SK-MEL-5 (cell line): ENCODE results near the gene LRRC49. TPM values are rescaled to one million over a fixed set of nuclear protein-coding genes. Genes with fewer than 3 reads are reported as not detected.
"Not testable (repeated sequence)": the region's sequence is repeated elsewhere in the genome, so short reads cannot be mapped to it uniquely, and the experiment has no call there.

Experiments
- DNase-seq: peaks from one replicate; pipeline ENCODE4 v3.0.0-alpha.2; 2016; ENCODE audit warnings: low read depth, low spot score
- in situ Hi-C: cut with HindIII; loops from 2 replicates; pipeline ENCODE4 v1.10.0; 2016; ENCODE audit warnings: low sequenced_read_pairs, high pct_unique_total_duplicates, low pct_unique_long_range_greater_than_20kb
- total RNA-seq: library from RNA; depleted of rRNA; stranded (reverse); fragments of >200 nt; shearing (Covaris generic); gene quantifications from 2 replicates; pipeline ENCODE4 v1.2.3, GENCODE V29; 2014

LRRC49 gene
- total RNA-seq, 1 experiment from 2014 or later: 1.6 TPM

- in situ Hi-C loops: no loop called here
Measured at GRCh38 chr15:70907784-70908471, 15.3 kb downstream of the LRRC49 start.

GRCh38 chr15:70910958-70911357, 18.3 kb downstream of the LRRC49 start:
- in situ Hi-C loops: no loop called here
- DNase-seq: no peak

More at GRCh38 chr15:70907784-70908471, 15.3 kb downstream of the LRRC49 start:
- DNase-seq: no peak

DNA sequence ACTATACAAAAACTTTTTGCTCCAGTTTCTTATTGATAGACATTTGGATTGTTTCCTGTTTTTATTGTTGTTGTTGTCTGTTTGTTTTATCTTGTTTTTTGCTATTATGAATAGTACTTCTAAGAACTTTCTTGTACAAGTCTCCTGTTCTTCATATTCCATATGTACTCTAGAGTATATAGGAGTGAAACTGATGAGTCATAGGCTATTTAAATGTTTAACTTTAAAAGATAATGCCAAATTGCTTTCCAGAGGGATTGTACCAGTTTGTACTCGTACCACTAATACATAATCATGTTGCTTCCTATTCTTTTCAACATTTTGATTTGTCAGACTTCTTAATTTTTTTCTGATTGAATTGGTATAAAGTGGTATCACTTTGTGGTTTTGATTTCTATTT, 19.6 kb downstream of the LRRC49 start:
- in situ Hi-C loops: no loop called here
- no peak for DNase-seq

GRCh38 chr15:70916531-70916930, 23.9 kb downstream of the LRRC49 start:
- in situ Hi-C loops: no loop called here
- no peak for DNase-seq

DNA sequence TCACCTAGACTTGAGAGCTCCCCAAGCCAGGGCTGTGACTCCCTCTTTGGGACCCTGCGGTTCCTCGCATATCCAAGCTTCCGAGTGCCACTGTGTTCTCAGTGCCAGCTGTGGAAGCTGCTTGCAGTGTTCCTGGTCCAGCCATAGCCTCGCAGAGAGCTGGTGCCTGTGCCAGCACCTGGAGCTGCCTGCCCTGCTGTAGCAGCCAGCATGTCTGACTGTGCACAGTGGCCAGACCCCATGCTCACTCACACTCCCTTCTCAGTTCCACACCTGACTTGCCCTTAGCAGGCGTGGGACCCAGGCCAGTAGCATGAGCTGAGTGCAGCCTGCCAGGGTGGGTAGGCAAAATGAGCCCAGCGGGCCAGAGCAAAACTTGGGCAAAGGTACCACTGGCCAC, 25.3 kb downstream of the LRRC49 start:
- in situ Hi-C loops: no loop called here

GRCh38 chr15:70920981-70921696, 28.5 kb downstream of the LRRC49 start:
- no peak for DNase-seq
- in situ Hi-C loops: no loop called here

More for the DNA sequence above, 25.3 kb downstream of the LRRC49 start:
- DNase-seq: no peak

DNA sequence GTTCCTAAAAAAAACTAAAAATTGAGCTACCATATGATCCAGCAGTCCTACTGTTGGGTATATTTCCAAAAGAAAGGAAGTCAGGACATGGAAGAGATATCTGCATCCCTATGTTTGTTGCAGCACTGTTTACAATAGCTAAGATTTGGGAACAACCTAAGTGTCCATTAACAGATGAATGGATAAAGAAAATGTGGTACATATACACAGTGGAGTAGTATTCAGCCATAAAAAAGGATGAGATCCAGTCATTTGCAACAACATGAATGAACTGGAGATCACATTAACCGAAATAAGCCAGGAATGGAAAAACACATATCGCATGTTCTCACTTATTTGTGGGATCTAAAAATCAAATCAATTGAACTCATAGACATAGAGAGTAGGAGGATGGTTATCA, 29.5 kb downstream of the LRRC49 start:
- in situ Hi-C loops: no loop called here
- DNase-seq: no peak

GRCh38 chr15:70923311-70924080, 30.9 kb downstream of the LRRC49 start:
- in situ Hi-C loops: no loop called here
- no peak for DNase-seq

- DNase-seq, in situ Hi-C loops: not testable (repeated sequence)
Measured at GRCh38 chr15:70926914-70927313, 34.3 kb downstream of the LRRC49 start.

DNA sequence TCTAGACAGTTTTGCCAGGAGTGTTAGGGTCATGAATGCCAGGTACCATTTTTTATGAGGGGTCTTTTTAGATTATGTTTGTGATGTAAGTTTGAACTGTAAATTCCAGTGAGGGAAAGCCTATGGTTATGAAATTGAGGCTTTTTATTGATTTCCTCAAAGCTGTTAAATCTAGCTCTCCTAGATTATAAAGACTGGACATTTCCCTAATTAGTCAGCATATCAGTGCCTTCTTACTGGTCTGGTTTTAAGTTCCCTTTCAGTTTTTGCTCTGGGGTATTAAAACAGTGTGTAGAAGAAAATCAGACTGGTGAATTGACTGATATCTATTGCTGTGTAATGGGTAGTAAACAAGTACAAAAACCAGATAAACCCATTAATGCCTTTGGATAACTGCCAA, 39.2 kb downstream of the LRRC49 start:
- in situ Hi-C loops: no loop called here
- DNase-seq: no peak

DNA sequence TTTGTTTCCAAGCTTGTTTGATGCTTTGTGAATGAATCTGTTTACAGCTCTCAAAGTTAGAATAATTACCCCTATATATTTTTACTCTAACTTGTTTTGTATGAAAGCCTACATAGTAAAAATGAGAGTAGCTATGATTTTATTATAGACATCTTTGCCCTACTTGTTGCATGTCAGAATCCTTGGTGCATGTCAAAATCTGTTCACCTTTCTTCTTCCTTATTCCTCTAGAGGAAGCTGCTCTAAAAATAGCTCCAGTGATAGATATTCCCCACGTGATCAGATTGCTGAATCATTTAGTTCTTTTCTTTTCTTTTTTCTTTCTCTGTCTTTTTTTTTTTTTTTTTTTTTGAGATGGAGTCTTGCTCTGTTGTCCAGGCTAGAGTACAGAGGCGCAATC, 39.8 kb downstream of the LRRC49 start:
- DNase-seq: no peak
- in situ Hi-C loops: no loop called here

GRCh38 chr15:70933411-70933810, 40.8 kb downstream of the LRRC49 start:
- no peak for DNase-seq
- in situ Hi-C loops: no loop called here

DNA sequence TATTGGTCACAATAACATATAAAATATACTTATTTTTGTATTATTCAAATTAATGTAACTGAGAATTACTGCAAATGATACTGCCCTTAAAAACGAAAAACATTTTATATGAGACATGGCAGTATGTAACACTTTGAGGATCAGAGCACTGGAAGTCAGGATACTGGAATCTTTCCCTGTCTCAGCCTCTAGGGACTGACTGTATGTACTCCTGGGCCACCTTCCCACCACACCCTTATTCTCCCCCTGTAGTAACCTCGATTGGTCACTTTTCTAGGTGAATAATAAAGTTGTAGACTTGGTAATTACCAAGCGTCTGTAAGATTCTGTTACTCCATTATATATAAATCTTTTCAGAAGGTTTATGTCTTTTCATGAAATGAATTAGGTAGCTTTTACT, 43.0 kb downstream of the LRRC49 start:
- in situ Hi-C loops: no loop called here
- no peak for DNase-seq

- in situ Hi-C loops: no loop called here
- no peak for DNase-seq
Measured at GRCh38 chr15:70936326-70936725, 43.7 kb downstream of the LRRC49 start.

DNA sequence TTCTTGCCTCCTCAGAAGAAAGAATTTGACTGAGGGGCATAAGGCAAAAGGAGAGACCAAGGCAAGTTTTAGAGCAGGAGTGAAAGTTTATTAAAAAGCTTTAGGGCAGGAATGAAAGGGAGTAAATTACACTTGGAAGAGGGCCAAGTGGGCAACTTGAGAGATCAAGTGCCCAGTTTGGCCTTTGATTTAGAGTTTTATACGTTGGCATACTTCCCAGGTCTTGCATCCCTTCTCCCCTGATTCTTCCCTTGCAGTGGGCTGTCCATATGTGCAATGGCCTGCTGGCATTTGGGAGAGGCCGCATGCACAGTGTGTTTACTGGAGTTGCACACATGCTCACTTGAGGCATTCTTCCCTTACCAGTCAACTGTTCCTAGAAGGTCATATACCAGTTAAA, 50.7 kb downstream of the LRRC49 start:
- DNase-seq, in situ Hi-C loops: not testable (repeated sequence)

DNA sequence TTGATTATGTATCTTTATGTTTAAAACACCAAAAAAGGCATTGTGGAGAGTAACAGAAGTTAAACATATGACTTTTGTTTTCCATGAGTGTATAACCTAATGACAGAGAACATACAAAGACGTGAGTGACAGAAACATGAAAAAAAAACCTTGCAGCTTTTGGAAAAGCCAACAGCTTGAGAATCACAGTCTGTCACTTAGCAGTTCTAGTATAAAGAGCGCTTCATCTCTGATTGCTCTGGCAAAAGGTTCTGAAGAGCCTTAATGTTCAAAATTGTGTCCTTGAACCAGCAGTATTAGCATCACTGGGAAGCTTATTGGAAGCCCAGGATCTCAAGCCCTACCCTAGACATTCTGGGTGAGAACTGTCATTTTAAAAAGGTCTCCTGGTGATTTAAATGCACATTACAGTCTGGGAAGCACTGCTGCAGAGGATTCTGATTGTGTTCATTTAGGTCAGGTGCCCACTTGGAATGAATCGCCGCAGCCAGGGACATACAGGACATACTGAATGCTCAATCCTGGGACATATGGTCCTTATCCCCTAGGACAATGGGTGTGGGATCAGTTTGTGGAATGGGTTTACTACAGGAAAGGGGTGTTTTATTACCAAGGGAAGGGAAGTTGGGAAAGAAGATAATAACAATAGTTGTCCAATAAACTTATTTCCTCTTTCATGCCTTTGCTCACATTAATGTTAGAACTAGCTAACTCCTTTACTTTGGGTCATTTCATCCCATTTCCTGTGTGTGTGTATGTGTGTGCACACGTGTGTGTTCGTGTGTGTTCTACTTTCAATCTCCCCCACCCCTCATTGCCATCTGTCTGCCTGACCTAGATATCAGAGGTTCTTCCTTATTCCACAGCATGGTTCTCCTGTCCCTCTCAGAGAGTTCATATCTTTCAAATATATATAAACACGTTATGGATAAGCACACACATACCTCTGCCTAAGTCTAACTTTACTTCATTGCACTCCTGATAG, 55.0 kb downstream of the LRRC49 start:
- in situ Hi-C loops: no loop called here
- no peak for DNase-seq

- in situ Hi-C loops: no loop called here
- no peak for DNase-seq
Measured at GRCh38 chr15:70950953-70951352, 58.3 kb downstream of the LRRC49 start.
